PC-3 (cell line): ENCODE results near the gene PTDSS2. TPM values are rescaled to one million over a fixed set of nuclear protein-coding genes. Genes with fewer than 3 reads are reported as not detected.

Experiments
- ATAC-seq: fragments of 200-7000 bp; cut with Tn5 transposase; 2 replicates; pipeline ENCODE4 v1.9.1; 2020; ENCODE audit warnings: mild to moderate bottlenecking, moderate library complexity
- BruUV-seq: library from RNA; stranded (reverse); fragments of 400-500 nt; replicated peaks from 2 replicates; lab custom pipeline; 2021; lab: Mats Ljungman, UMichigan
- CTCF ChIA-PET: fragments of 300-600 bp; sonication (Branson Sonifier 250); formaldehyde crosslinking; loops from one replicate; lab custom pipeline; 2022; ENCODE audit warnings: antibody characterized with exemption; lab: Charles Lee
- POLR2A ChIA-PET: fragments of 300-600 bp; sonication (Branson Sonifier 250); formaldehyde crosslinking; loops from one replicate; lab custom pipeline; 2022; ENCODE audit warnings: antibody characterized with exemption; ENCODE audit not compliant: unreplicated experiment; lab: Charles Lee
- DNase-seq: peaks from one replicate; pipeline ENCODE4 v3.0.0-alpha.2; 2015
- H2AFZ ChIP-seq: fragments of 300-600 bp; sonication (generic); 2 replicates; pipeline ENCODE4 v1.6.0; 2016; ENCODE audit warnings: antibody characterized with exemption, low read length
- H3F3A ChIP-seq: fragments of 300-600 bp; sonication (generic); one replicate; pipeline ENCODE4 v1.6.0; 2017; ENCODE audit warnings: antibody characterized with exemption, low read length, control low read depth, mild to moderate bottlenecking; ENCODE audit not compliant: unreplicated experiment
- H3K27ac ChIP-seq: fragments of 300-600 bp; sonication (generic); 2 replicates; pipeline ENCODE4 v1.5.1; 2016; ENCODE audit warnings: mild to moderate bottlenecking, low read length
- H3K27me3 ChIP-seq: fragments of 300-600 bp; sonication (generic); 2 replicates; pipeline ENCODE4 v1.6.1; 2016; ENCODE audit warnings: low read length, mixed read lengths
- H3K36me3 ChIP-seq: fragments of 300-600 bp; sonication (generic); 2 replicates; pipeline ENCODE4 v1.6.1; 2016; ENCODE audit warnings: low read depth, mixed run types, low read length, mixed read lengths
- H3K4me1 ChIP-seq: fragments of 300-600 bp; sonication (generic); 2 replicates; pipeline ENCODE4 v1.5.1; 2016; ENCODE audit warnings: low read length; ENCODE audit not compliant: insufficient read depth
- H3K4me2 ChIP-seq: fragments of 300-600 bp; sonication (generic); 2 replicates; pipeline ENCODE4 v1.6.0; 2016; ENCODE audit warnings: low read length
- H3K4me3 ChIP-seq: fragments of 300-600 bp; sonication (generic); 2 replicates; pipeline ENCODE4 v1.5.1; 2016; ENCODE audit warnings: mild to moderate bottlenecking, low read length, mixed read lengths
- H3K79me2 ChIP-seq: fragments of 300-600 bp; sonication (generic); 2 replicates; pipeline ENCODE4 v1.6.1; 2017; ENCODE audit warnings: low read length, mixed read lengths
- H3K9ac ChIP-seq: fragments of 300-600 bp; sonication (generic); 2 replicates; pipeline ENCODE4 v1.6.0; 2016; ENCODE audit warnings: mild to moderate bottlenecking, low read length
- H3K9me2 ChIP-seq: fragments of 300-600 bp; sonication (generic); replicated peaks from 2 replicates; pipeline ENCODE4 v1.6.1; 2016; ENCODE audit warnings: mixed run types, low read length, mixed read lengths
- H3K9me3 ChIP-seq: fragments of 300-600 bp; sonication (generic); 2 replicates; pipeline ENCODE4 v1.6.1; 2016; ENCODE audit warnings: low read length, mixed read lengths
- H4K20me1 ChIP-seq: fragments of 300-600 bp; sonication (generic); 2 replicates; pipeline ENCODE4 v1.6.1; 2016; ENCODE audit warnings: low read length, mixed read lengths
- CTCF ChIP-seq: fragments of 300-600 bp; sonication (generic); conservative IDR thresholded peaks from 2 replicates; pipeline ENCODE4 v1.5.1; 2017; ENCODE audit warnings: antibody characterized with exemption, low read depth, mild to moderate bottlenecking, low read length
- EZH2 ChIP-seq: fragments of 300-600 bp; sonication (generic); IDR thresholded peaks from one replicate; pipeline ENCODE4 v1.6.1; 2017; ENCODE audit warnings: antibody characterized with exemption, mild to moderate bottlenecking, low read length; ENCODE audit not compliant: unreplicated experiment
- EZH2phosphoT487 ChIP-seq: fragments of 300-600 bp; sonication (generic); IDR thresholded peaks from 2 replicates; pipeline ENCODE4 v1.6.1; 2018; ENCODE audit warnings: mild to moderate bottlenecking, antibody characterized with exemption, low read length, borderline replicate concordance
- intact Hi-C: fragments of 100-400 bp; cut with micrococcal nuclease; formaldehyde crosslinking; loops from 2 replicates; pipeline ENCODE4 v1.9.0; 2023
- total RNA-seq: library from RNA; depleted of rRNA; stranded (reverse); fragments of >200 nt; gene quantifications from 2 replicates; pipeline ENCODE4 v1.2.3, GENCODE V29; 2014

Gene PTDSS2
- total RNA-seq, 1 experiment from 2014 or later: 53.0 TPM

DNA sequence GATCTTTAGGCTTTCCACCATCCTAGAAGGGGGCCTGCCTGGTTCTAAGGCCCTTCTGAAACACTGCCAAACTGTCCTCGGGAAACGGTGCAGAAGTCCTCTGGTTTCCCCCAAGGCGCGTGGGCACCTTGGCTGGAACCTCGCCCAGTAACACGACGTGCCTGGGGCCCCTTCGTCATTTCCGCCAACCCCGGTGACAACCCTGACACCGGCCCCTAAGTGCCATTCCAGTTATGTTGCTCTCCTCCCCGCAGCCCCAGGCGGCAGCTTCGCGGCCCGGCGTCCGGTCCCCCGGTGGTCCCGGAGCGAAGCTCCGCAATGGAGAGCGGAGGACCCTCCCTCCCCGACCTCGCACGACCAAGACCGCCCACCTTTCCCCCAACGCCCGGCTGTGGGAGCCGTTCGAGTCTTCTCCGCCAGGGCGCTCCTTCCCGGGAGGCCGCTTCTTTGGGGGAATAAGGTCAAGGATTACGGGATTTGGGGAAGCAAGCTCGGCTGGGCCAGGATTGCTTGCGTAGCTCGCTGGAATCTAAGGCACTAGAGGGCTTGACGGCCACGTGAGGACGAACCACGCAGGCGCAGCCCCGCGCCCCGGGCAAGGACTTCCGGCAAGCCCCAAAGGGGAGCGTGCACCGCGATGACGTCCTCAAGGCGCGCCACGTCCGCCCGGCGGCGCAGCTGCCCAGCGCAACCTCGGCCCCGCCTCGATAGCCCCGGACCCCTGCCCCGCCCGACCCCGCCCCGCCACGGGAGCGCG is 56.3 kb downstream of the PTDSS2 start:
- H2AFZ ChIP-seq: peak overlapping the region; percentile 82

DNA sequence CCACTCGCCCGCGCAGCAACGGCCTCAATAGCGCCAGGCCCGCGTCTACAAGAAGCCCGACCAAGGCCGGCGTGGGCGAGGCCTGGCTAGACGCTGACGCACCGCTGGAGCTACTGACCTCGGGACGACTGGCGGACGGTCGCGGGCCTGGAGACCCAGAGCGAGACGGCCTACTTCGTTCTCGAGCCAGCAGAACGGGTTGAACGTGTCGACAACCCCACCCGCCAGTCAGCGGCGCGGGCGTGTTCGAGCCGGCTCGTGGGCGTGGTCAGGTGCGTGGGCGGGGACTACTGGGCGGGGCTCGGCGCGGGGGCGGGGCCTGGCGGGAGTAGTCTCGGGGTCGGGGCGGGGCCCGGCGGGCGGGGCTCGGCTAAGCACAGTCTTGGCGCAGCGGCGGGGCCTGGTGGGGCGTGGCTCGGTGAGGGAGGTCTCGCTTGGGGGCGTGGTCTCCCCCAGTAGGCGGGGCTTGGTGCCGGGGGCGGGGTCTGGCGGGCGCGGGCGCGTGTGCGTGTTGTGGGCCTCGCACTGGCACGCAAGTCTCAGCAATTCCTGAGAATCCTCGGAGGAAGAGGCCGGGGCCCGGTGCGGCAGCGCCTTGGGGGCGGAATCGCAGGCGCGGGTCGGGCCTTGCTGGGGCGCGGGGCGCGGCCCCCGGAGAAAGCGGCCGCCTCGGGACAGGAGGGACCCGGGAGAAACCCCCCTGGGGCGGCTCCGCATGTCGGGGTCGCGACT is 57.1 kb downstream of the PTDSS2 start, which contains the start of gene RNH1:
RNH1 (minus strand) TSS at position 248 of the 732 bp plus-strand sequence. CDS start 5,080 bp downstream, outside the sequence.
- Histone ChIP-seq H3K4me3 (peak within 1 kb of the TSS; percentile 88), H3K4me2 (peak within 1 kb of the TSS; percentile 100), H2AFZ (peak within 1 kb of the TSS; percentile 82), H3K27ac (peak within 1 kb of the TSS; percentile 100), H4K20me1 (no peaks in the 10 kb centered on the region), H3F3A (no peaks in the 10 kb centered on the region), H3K9me2 (no peaks in the 10 kb centered on the region), H3K27me3 (no peaks in the 10 kb centered on the region), H3K4me1 (peaks cover 12% of the 10 kb centered on the region), H3K9ac (peak within 1 kb of the TSS; percentile 100), H3K9me3 (no peaks in the 10 kb centered on the region), H3K36me3 (peaks cover 3% of the 10 kb centered on the region; the same call in 1 of the 2 replicates), H3K79me2 (peaks cover 43% of the 10 kb centered on the region)
- DNase-seq (peak; percentile 90), ATAC-seq (peak; percentile 70)
- POLR2A ChIA-PET: interaction anchor here (0.6 to 0.9 kb wide), 3 partner anchors 14 to 69 kb away, joined by 3 read pairs; partner anchors contain the start of gene PHRF1
- no TSS peak for BruUV-seq
- CTCF ChIA-PET: interaction anchor here (1.0 kb wide), 1 partner anchor 12 kb away, joined by 3 read pairs; no protein-coding TSS in a partner anchor
- intact Hi-C loops: loop anchor here (1.0 to 5.0 kb wide), 4 partner anchors 11 to 56 kb away; partner anchors contain the start of genes LRRC56 and PTDSS2
- TF ChIP-seq EZH2phosphoT487 (no peak), CTCF (no peak), EZH2 (no peak)

More for the DNA sequence above, 56.3 kb downstream of the PTDSS2 start:
- DNase-seq (peak; percentile 95), ATAC-seq (peak; percentile 72)
- peaks cover 12% of the 10 kb centered on the region for H3K4me1 ChIP-seq
- peak overlapping the region; percentile 88 for H3K4me3 ChIP-seq
- H3K79me2 ChIP-seq: peaks cover 43% of the 10 kb centered on the region
- H3K9me3 ChIP-seq: no peaks in the 10 kb centered on the region
- H3K27me3 ChIP-seq: no peaks in the 10 kb centered on the region
- BruUV-seq: TSS peak; percentile 78
- no peaks in the 10 kb centered on the region for H3K9me2 ChIP-seq
- POLR2A ChIA-PET: interaction anchor here (0.6 to 0.9 kb wide), 4 partner anchors 15 to 299 kb away, joined by 3 to 8 read pairs (median 3); partner anchors contain the start of genes BET1L, PHRF1 and RIC8A
- TF ChIP-seq EZH2phosphoT487: no peak
- no peak for TF ChIP-seq CTCF
- no peak for TF ChIP-seq EZH2
- peak overlapping the region; percentile 100 for H3K27ac ChIP-seq
- H3F3A ChIP-seq: no peaks in the 10 kb centered on the region
- CTCF ChIA-PET: interaction anchor here (1.0 kb wide), 1 partner anchor 13 kb away, joined by 3 read pairs; no protein-coding TSS in a partner anchor
- peaks cover 3% of the 10 kb centered on the region; the same call in 1 of the 2 replicates for H3K36me3 ChIP-seq
- peak overlapping the region; percentile 100 for H3K4me2 ChIP-seq
- H4K20me1 ChIP-seq: no peaks in the 10 kb centered on the region
- intact Hi-C loops: loop anchor here (2.0 to 5.0 kb wide), 3 partner anchors 30 to 56 kb away; partner anchors contain the start of genes LRRC56 and PTDSS2
- peak overlapping the region; percentile 100 for H3K9ac ChIP-seq
